ENCODE data around the gene MGA.

DNA sequence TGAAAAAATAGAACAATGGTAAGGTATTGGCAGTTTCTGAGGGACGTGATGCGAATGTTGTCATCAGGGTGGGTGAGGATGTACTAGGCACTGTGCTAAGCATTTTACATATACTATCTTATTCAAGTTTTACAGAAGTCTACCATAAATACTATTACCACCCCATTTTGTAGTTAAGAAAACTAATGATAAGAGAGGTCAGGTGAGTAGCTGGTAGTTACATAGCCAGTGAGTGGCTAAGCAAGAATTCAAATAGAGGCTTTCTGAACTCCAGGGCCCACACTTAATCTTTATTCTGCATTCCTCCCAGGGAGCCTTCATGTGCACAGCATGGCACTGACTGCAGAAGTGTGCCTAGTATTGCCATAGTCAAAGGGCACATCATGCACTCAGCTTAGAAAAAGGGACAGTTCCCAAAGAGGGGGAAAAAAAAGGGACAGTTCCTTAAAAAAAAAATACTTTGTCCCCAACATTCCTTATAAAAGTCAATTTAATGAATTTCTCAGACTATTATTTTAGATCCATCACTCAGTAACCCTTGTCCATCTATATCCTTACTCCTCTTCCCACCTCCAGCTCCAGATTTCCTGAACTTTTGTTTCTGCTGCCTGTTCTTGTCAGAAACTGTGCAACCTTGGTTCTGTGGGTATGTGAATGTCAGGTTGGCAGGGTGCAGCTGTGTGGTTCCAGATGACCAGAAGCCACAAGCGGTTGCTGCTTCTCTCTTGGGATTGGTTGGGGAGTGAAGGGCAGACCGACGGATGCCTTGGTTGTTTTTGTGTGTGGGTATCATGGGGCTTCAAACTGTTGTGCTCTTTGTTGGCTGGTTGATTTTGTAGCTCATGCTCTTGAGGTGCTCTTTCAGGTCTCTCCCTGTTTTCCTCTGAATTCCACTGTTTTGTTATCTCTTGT, 122.4 kb downstream of the MGA start:
- TF ChIP-seq, protein P1, sequence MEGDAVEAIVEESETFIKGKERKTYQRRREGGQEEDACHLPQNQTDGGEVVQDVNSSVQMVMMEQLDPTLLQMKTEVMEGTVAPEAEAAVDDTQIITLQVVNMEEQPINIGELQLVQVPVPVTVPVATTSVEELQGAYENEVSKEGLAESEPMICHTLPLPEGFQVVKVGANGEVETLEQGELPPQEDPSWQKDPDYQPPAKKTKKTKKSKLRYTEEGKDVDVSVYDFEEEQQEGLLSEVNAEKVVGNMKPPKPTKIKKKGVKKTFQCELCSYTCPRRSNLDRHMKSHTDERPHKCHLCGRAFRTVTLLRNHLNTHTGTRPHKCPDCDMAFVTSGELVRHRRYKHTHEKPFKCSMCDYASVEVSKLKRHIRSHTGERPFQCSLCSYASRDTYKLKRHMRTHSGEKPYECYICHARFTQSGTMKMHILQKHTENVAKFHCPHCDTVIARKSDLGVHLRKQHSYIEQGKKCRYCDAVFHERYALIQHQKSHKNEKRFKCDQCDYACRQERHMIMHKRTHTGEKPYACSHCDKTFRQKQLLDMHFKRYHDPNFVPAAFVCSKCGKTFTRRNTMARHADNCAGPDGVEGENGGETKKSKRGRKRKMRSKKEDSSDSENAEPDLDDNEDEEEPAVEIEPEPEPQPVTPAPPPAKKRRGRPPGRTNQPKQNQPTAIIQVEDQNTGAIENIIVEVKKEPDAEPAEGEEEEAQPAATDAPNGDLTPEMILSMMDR (IDR thresholded peaks at IDR 0.05; ENCODE audit: insufficient read depth, low read depth, low read length): no peak
- no peak for TF ChIP-seq EZH2 (IDR thresholded peaks at IDR 0.05; ENCODE audit: insufficient read depth, low read length)

Data from astrocyte (in vitro differentiated cells and primary cell).